GM23338 (cell line): ENCODE data around the gene THRB.

Experiments
- ETS1 ChIP-seq: IDR thresholded peaks from 2 replicates; pipeline ENCODE4 v1.6.1; 2016; ENCODE audit warnings: antibody characterized with exemption
- EZH2 ChIP-seq: fragments of 200-600 bp; sonication (generic); IDR thresholded peaks from one replicate; pipeline ENCODE4 v1.8.0; 2017; ENCODE audit warnings: antibody characterized with exemption, mild to moderate bottlenecking, low read depth; ENCODE audit not compliant: unreplicated experiment
- EZH2phosphoT487 ChIP-seq: fragments of 200-600 bp; sonication (generic); IDR thresholded peaks from one replicate; pipeline ENCODE4 v1.8.1; 2018; ENCODE audit warnings: antibody characterized with exemption; ENCODE audit not compliant: unreplicated experiment
- JUNB ChIP-seq: IDR thresholded peaks from one replicate; pipeline ENCODE4 v1.6.1; 2016; ENCODE audit warnings: antibody characterized with exemption; ENCODE audit not compliant: unreplicated experiment
- NANOG ChIP-seq: IDR thresholded peaks from 2 replicates; pipeline ENCODE4 v1.6.1; 2016; ENCODE audit warnings: antibody characterized with exemption, borderline replicate concordance
- POLR2AphosphoS5 ChIP-seq: IDR thresholded peaks from 2 replicates; pipeline ENCODE4 v1.6.1; 2016; ENCODE audit warnings: antibody characterized with exemption, low read depth
- ZNF331 ChIP-seq: fragments of 250-450 bp; sonication (Bioruptor Pico); IDR thresholded peaks from 2 replicates; pipeline ENCODE4 v1.5.0; 2020; ENCODE audit warnings: low read depth, mild to moderate bottlenecking, moderate library complexity
- TF ChIP-seq, protein P1 (sequence below): IDR thresholded peaks from one replicate; pipeline ENCODE4 v1.6.1; 2018; ENCODE audit warnings: antibody characterized with exemption; ENCODE audit not compliant: unreplicated experiment
- TF ChIP-seq, protein P2 (sequence below), 2 experiments: fragments of 200-600 bp in 1 of 2; sonication (generic) in 1 of 2; conservative IDR thresholded peaks; 2 replicates each; pipeline versions ENCODE4 v1.5.1 to v1.6.1; 2016 to 2017; ENCODE audit warnings: antibody characterized with exemption in 2 of 2, low read depth in 2 of 2, mild to moderate bottlenecking in 2 of 2, moderate library complexity in 1 of 2

DNA sequence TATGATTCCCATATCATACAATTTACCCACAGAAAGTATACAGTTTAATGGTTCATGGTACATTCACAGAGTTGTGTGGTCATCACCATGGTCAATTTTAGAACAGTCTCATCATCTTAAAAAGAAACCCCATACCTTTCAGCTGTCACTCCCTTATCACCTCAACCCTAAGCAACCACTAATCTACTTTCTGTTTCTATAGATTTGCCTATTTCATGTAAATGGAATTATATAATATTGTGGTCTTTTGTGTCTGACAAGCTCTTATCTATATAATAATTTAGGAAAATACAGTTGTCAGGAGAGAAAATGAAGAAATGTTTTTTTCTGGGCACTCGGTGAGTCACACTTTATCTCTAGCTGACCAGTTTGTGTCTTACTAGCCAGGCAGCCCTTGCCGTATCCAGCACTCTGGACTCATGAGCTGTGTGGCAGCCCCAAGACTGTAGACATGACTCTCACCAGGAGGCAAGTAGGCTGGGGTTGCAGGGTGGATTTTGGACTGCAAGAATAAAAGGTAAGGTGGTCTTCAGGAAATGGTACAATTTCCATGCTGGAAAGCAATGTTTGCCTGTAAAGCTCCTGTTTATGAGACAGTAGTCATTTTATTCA lies 234.6 kb downstream of the THRB start:
- TF ChIP-seq NANOG (no peak), POLR2AphosphoS5 (no peak), EZH2 (no peak), JUNB (no peak), ZNF331 (CRISPR knock-in tag) (no peak), EZH2phosphoT487 (no peak), ETS1 (no peak)
- TF ChIP-seq, protein P1, sequence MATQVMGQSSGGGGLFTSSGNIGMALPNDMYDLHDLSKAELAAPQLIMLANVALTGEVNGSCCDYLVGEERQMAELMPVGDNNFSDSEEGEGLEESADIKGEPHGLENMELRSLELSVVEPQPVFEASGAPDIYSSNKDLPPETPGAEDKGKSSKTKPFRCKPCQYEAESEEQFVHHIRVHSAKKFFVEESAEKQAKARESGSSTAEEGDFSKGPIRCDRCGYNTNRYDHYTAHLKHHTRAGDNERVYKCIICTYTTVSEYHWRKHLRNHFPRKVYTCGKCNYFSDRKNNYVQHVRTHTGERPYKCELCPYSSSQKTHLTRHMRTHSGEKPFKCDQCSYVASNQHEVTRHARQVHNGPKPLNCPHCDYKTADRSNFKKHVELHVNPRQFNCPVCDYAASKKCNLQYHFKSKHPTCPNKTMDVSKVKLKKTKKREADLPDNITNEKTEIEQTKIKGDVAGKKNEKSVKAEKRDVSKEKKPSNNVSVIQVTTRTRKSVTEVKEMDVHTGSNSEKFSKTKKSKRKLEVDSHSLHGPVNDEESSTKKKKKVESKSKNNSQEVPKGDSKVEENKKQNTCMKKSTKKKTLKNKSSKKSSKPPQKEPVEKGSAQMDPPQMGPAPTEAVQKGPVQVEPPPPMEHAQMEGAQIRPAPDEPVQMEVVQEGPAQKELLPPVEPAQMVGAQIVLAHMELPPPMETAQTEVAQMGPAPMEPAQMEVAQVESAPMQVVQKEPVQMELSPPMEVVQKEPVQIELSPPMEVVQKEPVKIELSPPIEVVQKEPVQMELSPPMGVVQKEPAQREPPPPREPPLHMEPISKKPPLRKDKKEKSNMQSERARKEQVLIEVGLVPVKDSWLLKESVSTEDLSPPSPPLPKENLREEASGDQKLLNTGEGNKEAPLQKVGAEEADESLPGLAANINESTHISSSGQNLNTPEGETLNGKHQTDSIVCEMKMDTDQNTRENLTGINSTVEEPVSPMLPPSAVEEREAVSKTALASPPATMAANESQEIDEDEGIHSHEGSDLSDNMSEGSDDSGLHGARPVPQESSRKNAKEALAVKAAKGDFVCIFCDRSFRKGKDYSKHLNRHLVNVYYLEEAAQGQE, result no peak
- TF ChIP-seq, protein P2, sequence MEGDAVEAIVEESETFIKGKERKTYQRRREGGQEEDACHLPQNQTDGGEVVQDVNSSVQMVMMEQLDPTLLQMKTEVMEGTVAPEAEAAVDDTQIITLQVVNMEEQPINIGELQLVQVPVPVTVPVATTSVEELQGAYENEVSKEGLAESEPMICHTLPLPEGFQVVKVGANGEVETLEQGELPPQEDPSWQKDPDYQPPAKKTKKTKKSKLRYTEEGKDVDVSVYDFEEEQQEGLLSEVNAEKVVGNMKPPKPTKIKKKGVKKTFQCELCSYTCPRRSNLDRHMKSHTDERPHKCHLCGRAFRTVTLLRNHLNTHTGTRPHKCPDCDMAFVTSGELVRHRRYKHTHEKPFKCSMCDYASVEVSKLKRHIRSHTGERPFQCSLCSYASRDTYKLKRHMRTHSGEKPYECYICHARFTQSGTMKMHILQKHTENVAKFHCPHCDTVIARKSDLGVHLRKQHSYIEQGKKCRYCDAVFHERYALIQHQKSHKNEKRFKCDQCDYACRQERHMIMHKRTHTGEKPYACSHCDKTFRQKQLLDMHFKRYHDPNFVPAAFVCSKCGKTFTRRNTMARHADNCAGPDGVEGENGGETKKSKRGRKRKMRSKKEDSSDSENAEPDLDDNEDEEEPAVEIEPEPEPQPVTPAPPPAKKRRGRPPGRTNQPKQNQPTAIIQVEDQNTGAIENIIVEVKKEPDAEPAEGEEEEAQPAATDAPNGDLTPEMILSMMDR (conservative IDR thresholded peaks at IDR 0.05; ENCODE audit: low read depth in 2 of 2), result no peak
